ENCODE measurements around the gene SYNCRIP.

GRCh38 chr6:85670573-85670972 lies 27.9 kb upstream of the SYNCRIP start:
- TF ChIP-seq ZNF274 (IDR thresholded peaks at IDR 0.05; ENCODE audit: low read depth, low read length) (no peak), SUZ12 (IDR thresholded peaks at IDR 0.05; ENCODE audit: extremely low read depth, insufficient read depth, insufficient read length) (no peak)

Data from NT2/D1 (cell line).